T47D (cell line): ENCODE measurements around the gene ZDHHC14.

Experiments
- DNase-seq, 2 experiments: peaks; one replicate each; pipeline versions ENCODE4 v3.0.0 to v3.0.0-alpha.2; 2011 to 2012; ENCODE audit warnings: low read depth in 1 of 2, low spot score in 1 of 2
- JUND ChIP-seq: IDR thresholded peaks from 2 replicates; pipeline ENCODE4 v1.6.1; 2012; ENCODE audit warnings: low read depth
- in situ Hi-C: cut with HindIII; loops from 2 replicates; pipeline ENCODE4 v1.10.0; 2016; ENCODE audit warnings: low sequenced_read_pairs, low pct_unique_long_range_greater_than_20kb

ZDHHC14 gene

DNA sequence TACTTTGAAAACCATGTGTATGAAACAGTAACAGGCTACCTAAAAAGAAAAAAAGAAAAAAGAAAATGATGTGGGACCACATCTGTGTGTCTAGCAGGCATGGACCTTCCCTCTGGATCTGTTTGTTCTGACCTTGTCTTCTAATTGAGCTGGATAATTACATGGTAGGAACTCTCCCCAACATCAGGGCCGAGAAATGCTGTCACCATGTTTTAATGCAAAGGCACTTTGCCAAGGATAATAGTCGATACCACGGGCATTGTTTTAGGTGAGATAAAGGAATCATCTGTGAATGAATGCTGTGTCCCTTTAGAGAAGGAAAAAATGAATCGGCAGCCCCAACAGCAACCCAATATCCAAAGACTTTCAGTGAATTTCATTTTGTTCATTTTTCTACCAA, 149.1 kb downstream of the ZDHHC14 start:
- DNase-seq, result no peak
- in situ Hi-C loops, result no loop called here
- no peak for TF ChIP-seq JUND

DNA sequence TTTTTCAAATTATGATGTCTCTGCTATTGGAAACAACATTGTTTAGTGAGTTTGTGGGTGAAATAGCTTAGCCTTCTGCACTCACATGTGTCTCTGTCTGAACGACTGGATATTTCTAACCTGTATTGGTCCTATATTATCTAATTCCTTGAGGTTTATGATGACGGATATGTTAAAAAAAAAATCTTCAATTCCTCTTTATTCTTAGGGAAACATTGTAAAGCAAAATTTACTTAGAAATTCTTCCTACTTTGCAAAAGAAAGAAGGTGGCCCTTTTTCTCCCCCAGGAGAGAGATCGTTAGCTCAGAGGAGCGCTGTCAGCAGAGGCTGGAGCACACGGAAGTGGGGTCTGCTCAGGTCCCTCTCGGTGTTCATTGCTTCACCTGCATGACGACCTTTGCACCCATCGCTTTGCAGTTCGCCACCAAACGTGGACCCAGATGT, 149.8 kb downstream of the ZDHHC14 start:
- no peak for DNase-seq
- no peak for TF ChIP-seq JUND
- in situ Hi-C loops, result no loop called here

DNA sequence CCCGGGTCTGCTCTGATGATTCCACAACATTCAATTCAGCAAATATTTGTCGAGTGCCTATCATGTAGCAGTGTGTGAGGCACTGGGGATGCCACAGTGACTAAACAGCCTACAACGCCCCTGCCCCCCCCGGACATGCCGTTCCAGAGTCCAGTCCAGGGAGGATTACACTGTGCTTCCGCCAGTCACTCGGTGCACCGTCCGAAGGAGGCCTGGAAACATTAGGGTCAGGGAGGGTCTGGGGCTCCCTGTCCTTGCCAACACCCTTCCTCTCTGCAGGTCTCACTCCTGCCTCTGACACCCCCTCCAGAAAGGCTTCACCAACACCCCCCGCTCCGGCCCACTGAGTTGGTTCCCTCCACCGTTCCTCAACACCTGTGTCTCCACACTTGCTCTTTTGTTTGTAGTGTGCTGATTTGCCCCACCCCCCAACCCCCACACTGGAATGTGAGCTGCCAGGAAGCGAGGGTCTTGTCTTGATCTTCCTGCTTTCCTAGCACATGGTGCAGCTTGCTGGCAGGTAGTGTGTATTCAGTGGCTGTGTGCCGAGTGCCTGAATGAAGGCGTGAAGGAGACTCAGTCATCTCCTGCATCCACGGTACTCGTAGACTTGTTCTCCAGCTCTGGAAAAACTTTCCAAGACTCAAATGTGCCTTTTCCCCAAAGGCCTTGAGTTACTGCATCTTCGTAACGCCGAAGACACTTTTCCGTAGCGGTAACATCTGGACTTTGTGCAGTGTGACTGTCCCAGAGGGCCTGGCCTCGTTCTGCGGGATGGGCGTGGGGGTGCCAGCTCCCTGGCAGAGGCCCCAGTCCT, 150.4 kb downstream of the ZDHHC14 start:
- in situ Hi-C loops, result no loop called here
- DNase-seq, result no peak
- no peak for TF ChIP-seq JUND

DNA sequence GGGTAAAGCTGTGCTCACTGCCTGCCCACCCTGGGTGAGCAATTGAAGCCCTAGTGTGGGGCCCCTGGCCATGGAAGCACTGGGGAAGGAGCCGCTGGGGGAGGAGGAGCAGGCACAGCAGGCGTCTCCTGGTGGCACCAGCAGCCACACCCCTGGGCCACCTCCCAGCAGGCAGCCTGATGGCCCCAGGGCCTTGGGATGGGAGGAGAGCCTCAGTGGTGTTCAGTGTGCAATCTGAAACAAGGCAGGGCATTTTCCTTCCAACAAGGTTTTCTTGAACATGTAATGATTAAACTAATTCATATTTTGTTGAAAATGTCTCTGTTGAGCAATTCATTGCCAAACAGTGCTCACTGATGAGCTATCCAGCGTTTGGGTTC, 151.0 kb downstream of the ZDHHC14 start:
- in situ Hi-C loops, result no loop called here
- TF ChIP-seq JUND, result no peak
- DNase-seq, result no peak

DNA sequence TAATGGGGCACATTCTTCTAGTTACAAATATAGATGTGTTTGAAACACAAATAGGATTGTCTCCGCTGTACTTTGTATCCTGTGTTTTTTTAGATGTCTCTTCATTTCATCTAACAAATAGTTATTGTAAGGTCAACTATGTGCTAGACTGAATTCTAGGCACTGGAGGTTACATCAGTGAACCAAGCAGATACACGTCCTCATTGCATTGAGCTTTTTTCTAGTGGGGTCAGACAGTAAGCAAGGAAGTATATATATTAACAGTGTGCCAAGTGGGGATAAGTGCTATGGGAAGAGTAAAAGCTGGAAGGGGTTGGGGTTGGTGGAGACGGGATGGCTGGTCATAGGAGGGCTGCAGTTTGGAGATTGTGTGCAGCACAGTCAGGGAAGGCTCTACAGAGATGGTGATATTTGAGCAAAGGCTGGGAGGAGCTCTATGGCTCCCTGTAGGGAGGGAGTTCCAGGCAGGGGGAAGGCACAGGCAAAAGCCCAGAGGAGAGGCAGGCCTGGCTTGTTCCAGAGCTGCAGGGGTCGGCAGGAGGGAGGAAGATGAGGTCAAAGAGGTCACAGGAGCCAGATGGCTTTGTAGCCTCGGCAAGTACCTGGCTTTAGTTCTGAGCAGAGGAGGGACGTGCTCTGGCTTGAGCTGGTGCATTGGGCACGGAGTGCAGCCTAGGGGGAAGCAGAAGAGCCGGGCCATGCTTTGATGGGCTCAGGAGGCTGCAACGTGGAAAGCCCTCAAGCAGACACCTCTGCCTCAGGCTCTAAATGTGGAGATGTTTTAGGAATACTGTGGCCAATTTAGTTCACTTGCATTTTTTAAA, 152.3 kb downstream of the ZDHHC14 start:
- no peak for TF ChIP-seq JUND
- no peak for DNase-seq
- in situ Hi-C loops, result no loop called here

DNA sequence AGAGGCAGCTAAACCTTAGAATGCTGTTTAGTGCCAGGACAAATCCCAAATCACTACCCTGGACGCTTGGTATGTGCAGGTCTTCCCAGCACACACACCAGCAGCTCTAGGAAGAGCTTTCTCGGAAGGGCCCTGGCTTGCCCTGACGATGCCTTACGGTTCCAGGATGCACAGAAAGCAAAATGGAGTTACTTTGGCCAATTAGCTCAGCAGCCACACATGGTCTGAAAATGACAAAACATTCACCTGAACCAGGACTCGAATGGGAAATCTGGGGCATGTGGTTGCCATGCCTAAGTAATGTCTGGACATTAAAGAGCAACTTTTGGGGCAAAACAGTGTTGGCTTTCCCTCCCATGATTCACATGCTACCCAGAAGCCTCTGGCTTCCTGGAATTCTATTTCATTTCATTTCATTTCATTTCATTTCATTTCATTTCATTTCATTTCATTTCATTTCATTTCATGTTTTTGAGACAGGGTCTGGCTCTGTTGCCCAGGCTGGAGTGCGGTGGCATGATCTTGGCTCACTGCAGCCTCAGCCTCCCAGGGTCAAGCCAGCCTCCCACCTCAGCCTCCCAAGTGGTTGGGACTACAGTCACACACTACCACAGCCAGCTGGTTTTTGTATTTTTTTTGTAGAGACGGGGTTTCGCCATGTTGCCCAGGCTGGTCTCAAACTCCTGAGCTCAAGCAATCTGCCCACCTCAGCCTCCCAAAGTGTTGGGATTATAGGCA, 153.3 kb downstream of the ZDHHC14 start:
- no peak for DNase-seq
- no peak for TF ChIP-seq JUND
- in situ Hi-C loops, result no loop called here

DNA sequence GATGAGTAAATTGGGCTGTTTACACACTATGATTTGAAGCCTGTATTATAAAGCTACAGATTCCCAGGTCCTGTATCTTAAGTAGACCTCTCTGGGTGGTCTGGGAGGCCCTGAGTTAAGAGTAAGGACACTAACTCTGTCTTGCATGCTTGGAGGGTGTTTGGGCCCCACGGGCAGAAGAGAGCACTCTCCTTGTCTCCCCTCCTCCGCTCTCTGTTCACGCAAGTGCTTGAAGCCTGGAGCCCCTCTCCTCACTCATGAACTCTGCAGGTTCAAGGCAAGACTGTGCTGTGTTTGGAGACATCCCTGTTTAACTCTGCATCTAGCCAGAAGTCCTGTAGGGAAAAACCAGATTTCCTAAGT, 154.0 kb downstream of the ZDHHC14 start:
- DNase-seq, result no peak
- in situ Hi-C loops, result no loop called here

DNA sequence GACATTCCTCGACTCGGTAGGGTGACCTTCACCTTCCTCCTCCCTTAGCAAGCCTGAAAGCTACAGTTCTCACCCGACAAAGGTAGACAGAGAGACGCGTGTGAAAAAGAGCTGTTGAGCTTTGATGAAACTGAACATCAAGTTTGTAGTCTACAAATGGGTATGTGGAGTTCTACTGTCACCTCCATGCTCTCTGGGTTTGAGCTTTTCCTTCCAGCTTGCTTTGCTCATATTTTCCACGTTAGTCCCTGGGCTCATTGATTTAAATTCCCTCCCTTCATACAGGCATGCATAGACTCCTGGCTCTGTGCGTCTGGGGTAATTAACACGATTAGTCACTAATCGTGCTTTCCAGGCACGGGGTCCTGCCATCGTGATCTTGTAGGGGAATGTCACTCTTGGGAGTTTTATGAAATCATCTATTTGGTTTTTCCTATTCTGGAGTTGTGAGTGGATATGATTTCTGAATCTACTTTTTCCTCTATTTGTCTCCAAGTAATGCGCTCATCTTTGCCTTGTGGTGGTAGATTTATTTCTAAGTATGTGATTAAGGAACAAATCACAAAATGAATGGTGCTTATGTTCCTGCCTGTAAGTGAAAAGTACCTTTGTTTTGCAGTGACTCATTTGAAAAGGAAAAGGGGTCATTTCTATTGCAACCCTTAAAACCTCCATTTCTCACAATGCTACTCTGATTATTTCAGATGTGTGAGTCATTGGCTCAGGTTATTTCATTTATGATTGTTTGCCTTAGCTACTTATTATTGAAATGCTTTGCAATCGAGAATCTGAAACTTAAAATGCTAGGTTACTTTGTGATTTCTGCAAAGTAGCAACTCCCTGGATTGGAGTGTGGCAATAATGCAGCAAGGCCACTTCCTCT, 154.6 kb downstream of the ZDHHC14 start:
- no peak for DNase-seq
- TF ChIP-seq JUND, result no peak
- in situ Hi-C loops, result no loop called here

More for the DNA sequence above, 154.0 kb downstream of the ZDHHC14 start:
- no peak for TF ChIP-seq JUND

DNA sequence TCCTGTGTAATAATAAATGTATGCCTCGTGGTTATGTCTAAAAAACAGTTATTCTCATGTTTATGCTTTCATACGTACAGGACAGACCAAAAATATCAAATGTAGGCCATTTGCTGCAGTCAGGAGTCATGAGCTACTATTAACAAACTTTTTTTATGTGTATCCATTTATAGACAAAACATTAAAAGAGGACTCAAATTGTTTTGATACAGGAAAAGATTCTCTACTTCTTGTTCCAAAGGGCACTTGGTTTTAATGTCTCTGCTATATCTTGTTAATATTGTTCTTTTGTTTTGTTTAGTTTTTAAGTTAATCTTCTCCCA, 155.2 kb downstream of the ZDHHC14 start:
- no peak for TF ChIP-seq JUND
- in situ Hi-C loops, result no loop called here

DNA sequence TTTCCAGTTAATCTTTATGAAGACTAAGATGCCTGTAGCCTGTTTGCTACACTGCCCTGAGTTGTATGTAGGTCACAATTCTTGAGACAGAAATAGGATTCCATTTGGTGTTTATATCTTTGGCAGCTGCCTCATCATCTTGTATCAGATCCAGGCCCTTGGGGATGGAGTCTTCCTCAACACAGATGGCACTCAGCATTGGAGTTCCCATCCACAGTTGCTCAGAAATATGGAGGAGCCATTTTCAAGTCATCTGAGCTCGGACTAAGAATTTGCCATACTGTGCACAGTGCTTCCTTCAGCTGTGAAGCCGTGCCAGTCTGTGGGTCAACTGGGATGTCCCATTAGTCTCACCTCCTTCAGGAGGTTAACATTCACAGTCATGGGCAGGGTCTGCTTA, 156.6 kb downstream of the ZDHHC14 start:
- no peak for DNase-seq
- in situ Hi-C loops, result no loop called here
- TF ChIP-seq JUND, result no peak

More for the DNA sequence above, 155.2 kb downstream of the ZDHHC14 start:
- no peak for DNase-seq

DNA sequence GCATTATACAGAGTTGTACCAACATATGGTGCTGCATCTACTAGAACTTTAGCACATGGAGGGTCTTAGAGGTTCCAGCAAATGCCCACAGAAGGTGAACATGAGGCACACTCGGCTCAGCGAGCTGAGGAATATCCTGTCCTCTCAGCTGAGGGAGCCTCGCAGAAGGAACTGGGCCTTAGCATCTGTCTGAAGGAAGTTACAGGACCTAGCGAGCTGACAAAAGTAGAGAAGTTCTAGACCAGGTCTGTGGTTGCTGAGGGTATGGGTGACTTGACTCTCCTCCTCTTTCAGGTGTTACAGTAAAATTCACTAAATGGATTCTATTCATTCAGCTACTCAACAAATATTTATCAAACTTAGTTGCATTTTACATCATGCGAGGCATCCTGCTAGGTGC, 157.2 kb downstream of the ZDHHC14 start:
- in situ Hi-C loops, result no loop called here
- no peak for TF ChIP-seq JUND
- no peak for DNase-seq

DNA sequence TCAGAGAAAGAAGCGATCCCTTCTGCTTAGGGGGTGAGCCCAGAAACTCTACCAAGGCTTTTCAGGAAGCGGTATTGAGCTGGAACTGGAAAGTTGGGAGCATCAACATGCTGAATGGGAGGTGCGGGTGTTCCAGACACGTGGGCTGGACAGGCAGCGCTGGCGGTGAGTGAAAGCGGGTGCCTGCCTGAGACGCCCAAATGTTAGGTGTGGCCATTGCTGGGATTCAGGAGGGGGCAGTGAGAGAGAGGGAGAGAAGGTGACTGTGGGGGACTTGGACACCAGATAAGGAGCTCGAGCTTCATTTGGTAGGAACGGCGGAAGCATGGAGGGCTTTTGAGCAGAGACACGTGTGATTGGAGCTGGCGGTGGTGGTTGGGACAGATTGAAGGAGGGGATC, 157.7 kb downstream of the ZDHHC14 start:
- in situ Hi-C loops, result no loop called here
- no peak for DNase-seq
- TF ChIP-seq JUND, result no peak
